GM06990 (cell line): ENCODE data around the gene DPPA2.

Experiments used
- DNase-seq: peaks from one replicate; pipeline ENCODE4 v3.0.0-alpha.2; 2011; ENCODE audit not compliant: insufficient read length; ENCODE audit errors: extremely low read depth
- H3K27me3 ChIP-seq: replicated peaks from 2 replicates; pipeline ENCODE4 v1.6.0; 2011; ENCODE audit warnings: low read length; ENCODE audit not compliant: control insufficient read depth, insufficient read depth
- H3K36me3 ChIP-seq: 2 replicates; pipeline ENCODE4 v1.5.1; 2011; ENCODE audit warnings: low read length; ENCODE audit not compliant: control insufficient read depth, insufficient read depth
- H3K4me3 ChIP-seq: replicated peaks from 2 replicates; pipeline ENCODE4 v1.5.1; 2011; ENCODE audit warnings: low read depth, mild to moderate bottlenecking, control low read depth, low read length
- TF ChIP-seq, protein P1 (sequence below): IDR thresholded peaks from 2 replicates; pipeline ENCODE4 v1.5.1; 2011; ENCODE audit warnings: low read length, control low read depth, mild to moderate bottlenecking, inconsistent platforms; ENCODE audit not compliant: insufficient read depth, poor library complexity, severe bottlenecking

Gene DPPA2

DNA sequence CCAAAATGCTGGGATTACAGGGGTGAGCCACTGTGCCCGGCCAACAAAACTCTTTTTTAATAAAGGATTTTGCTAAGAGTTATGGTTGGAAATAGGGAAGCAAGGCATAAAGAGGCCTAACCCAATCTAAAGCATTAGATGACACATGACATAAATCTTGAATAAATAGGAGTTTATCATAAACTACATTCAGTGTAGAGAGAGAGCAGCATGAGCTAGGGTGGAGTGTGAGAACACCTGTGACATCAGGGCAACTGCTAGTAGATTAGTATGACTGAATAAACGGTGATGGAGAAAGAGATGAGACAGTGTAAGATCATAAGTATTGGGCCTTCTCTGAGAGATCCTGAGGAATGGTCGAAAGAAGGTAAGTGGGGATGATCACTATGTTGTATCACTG is 63.7 kb downstream of the DPPA2 start:
- no peaks in the 10 kb centered on the region for H3K27me3 ChIP-seq
- H3K36me3 ChIP-seq, result no peaks in the 10 kb centered on the region
- H3K4me3 ChIP-seq, result no peak overlapping the region
- DNase-seq, result no peak
- TF ChIP-seq, protein P1, sequence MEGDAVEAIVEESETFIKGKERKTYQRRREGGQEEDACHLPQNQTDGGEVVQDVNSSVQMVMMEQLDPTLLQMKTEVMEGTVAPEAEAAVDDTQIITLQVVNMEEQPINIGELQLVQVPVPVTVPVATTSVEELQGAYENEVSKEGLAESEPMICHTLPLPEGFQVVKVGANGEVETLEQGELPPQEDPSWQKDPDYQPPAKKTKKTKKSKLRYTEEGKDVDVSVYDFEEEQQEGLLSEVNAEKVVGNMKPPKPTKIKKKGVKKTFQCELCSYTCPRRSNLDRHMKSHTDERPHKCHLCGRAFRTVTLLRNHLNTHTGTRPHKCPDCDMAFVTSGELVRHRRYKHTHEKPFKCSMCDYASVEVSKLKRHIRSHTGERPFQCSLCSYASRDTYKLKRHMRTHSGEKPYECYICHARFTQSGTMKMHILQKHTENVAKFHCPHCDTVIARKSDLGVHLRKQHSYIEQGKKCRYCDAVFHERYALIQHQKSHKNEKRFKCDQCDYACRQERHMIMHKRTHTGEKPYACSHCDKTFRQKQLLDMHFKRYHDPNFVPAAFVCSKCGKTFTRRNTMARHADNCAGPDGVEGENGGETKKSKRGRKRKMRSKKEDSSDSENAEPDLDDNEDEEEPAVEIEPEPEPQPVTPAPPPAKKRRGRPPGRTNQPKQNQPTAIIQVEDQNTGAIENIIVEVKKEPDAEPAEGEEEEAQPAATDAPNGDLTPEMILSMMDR, result no peak
